ENCODE measurements around the gene BLCAP. TPM values are rescaled to one million over a fixed set of nuclear protein-coding genes. Genes with fewer than 3 reads are reported as not detected.

The BLCAP gene
- total and polyA plus RNA-seq, 4 donors, result 12.6 to 72.0 (median 49.2) TPM

GRCh38 chr20:37576911-37577310, 49.2 kb upstream of the BLCAP start:
- no peaks in the 10 kb centered on the region for H3K9me3 ChIP-seq (ENCODE audit: control insufficient read depth in 4 of 4, low read length in 3 of 4)
- no peaks in the 10 kb centered on the region for H3K4me1 ChIP-seq (ENCODE audit: control insufficient read depth in 4 of 4, insufficient read depth in 4 of 4, low read length in 3 of 4)
- H3K27me3 ChIP-seq (ENCODE audit: control insufficient read depth in 4 of 4, insufficient read depth in 4 of 4, low read length in 3 of 4), result peaks cover 0 to 7% (median 0%) of the 10 kb centered on the region in 4 donors
- no peak for TF ChIP-seq FOXA2 (IDR thresholded peaks at IDR 0.05)
- TF ChIP-seq FOXA1 (IDR thresholded peaks at IDR 0.05), result no peak
- WGBS, result 83% methylated on average over 1 of the region's 1 CpG
- no peak overlapping the region for H3K27ac ChIP-seq (ENCODE audit: low read depth in 1 of 2, low read length in 2 of 2)
- no peaks in the 10 kb centered on the region for H3K36me3 ChIP-seq (ENCODE audit: control insufficient read depth in 4 of 4, insufficient read depth in 3 of 4, low read depth in 1 of 4, low read length in 3 of 4)
- no peak for DNase-seq (ENCODE audit: low spot score)
- no peak overlapping the region for H3K9ac ChIP-seq (ENCODE audit: low read depth in 1 of 2, low read length in 2 of 2)
- no peak overlapping the region for H3K4me3 ChIP-seq (ENCODE audit: low read depth in 1 of 3, low read length in 3 of 3)

- Histone ChIP-seq H3K9me3 (ENCODE audit: control insufficient read depth in 4 of 4, low read length in 3 of 4) (no peaks in the 10 kb centered on the region), H3K9ac (ENCODE audit: low read depth in 1 of 2, low read length in 2 of 2) (no peak overlapping the region), H3K4me3 (ENCODE audit: low read depth in 1 of 3, low read length in 3 of 3) (no peak overlapping the region), H3K27me3 (ENCODE audit: control insufficient read depth in 4 of 4, insufficient read depth in 4 of 4, low read length in 3 of 4) (peaks cover 0 to 7% (median 0%) of the 10 kb centered on the region in 4 donors), H3K4me1 (ENCODE audit: control insufficient read depth in 4 of 4, insufficient read depth in 4 of 4, low read length in 3 of 4) (no peaks in the 10 kb centered on the region), H3K36me3 (ENCODE audit: control insufficient read depth in 4 of 4, insufficient read depth in 3 of 4, low read depth in 1 of 4, low read length in 3 of 4) (no peaks in the 10 kb centered on the region), H3K27ac (ENCODE audit: low read depth in 1 of 2, low read length in 2 of 2) (no peak overlapping the region)
- no peak for TF ChIP-seq HNF4A (conservative IDR thresholded peaks at IDR 0.05)
- TF ChIP-seq RXRA (IDR thresholded peaks at IDR 0.05), result no peak
- no peak for TF ChIP-seq JUND (IDR thresholded peaks at IDR 0.05)
- TF ChIP-seq GABPA (IDR thresholded peaks at IDR 0.05 in 1 of 2, conservative IDR thresholded peaks at IDR 0.05 in 1 of 2), result no peak
- TF ChIP-seq MAX (IDR thresholded peaks at IDR 0.05), result no peak
- no peak for TF ChIP-seq CTCF (IDR thresholded peaks at IDR 0.05; ENCODE audit: low read depth, low read length, missing input control)
- no peak for TF ChIP-seq ATF3 (IDR thresholded peaks at IDR 0.05)
- no peak for TF ChIP-seq FOXA1 (IDR thresholded peaks at IDR 0.05)
- DNase-seq (ENCODE audit: low spot score), result peak; percentile 29
- WGBS, result 50% methylated on average over 1 of the region's 1 CpG
Measured at GRCh38 chr20:37575884-37576283, 48.2 kb upstream of the BLCAP start.

GRCh38 chr20:37574199-37574890, 46.7 kb upstream of the BLCAP start:
- no peak overlapping the region for H3K4me3 ChIP-seq (ENCODE audit: low read depth in 1 of 3, low read length in 3 of 3)
- no peaks in the 10 kb centered on the region for H3K9me3 ChIP-seq (ENCODE audit: control insufficient read depth in 4 of 4, low read length in 3 of 4)
- DNase-seq (ENCODE audit: low spot score), result peak; percentile 21
- TF ChIP-seq RAD21 (IDR thresholded peaks at IDR 0.05), result no peak
- no peak for TF ChIP-seq ATF3 (IDR thresholded peaks at IDR 0.05)
- no peak for TF ChIP-seq GABPA (IDR thresholded peaks at IDR 0.05 in 1 of 2, conservative IDR thresholded peaks at IDR 0.05 in 1 of 2)
- no peak for TF ChIP-seq TAF1 (conservative IDR thresholded peaks at IDR 0.05)
- TF ChIP-seq NR2F2 (IDR thresholded peaks at IDR 0.05), result no peak
- no peak for TF ChIP-seq MAX (IDR thresholded peaks at IDR 0.05)
- no peak for TF ChIP-seq CTCF (IDR thresholded peaks at IDR 0.05; ENCODE audit: low read depth, low read length, missing input control)
- no peak for TF ChIP-seq HNF4G (IDR thresholded peaks at IDR 0.05)
- TF ChIP-seq FOXA1 (IDR thresholded peaks at IDR 0.05), result no peak
- no peak for TF ChIP-seq REST (IDR thresholded peaks at IDR 0.05)
- TF ChIP-seq HNF4A (conservative IDR thresholded peaks at IDR 0.05), result no peak
- H3K4me1 ChIP-seq (ENCODE audit: control insufficient read depth in 4 of 4, insufficient read depth in 4 of 4, low read length in 3 of 4), result no peaks in the 10 kb centered on the region
- WGBS, result 90% methylated on average over 5 of the region's 5 CpGs
- no peak overlapping the region for H3K27ac ChIP-seq (ENCODE audit: low read depth in 1 of 2, low read length in 2 of 2)
- peaks cover 0 to 7% (median 0%) of the 10 kb centered on the region in 4 donors for H3K27me3 ChIP-seq (ENCODE audit: control insufficient read depth in 4 of 4, insufficient read depth in 4 of 4, low read length in 3 of 4)
- no peaks in the 10 kb centered on the region for H3K36me3 ChIP-seq (ENCODE audit: control insufficient read depth in 4 of 4, insufficient read depth in 3 of 4, low read depth in 1 of 4, low read length in 3 of 4)
- no peak overlapping the region for H3K9ac ChIP-seq (ENCODE audit: low read depth in 1 of 2, low read length in 2 of 2)

Measured in liver (tissue), 9 donors.